ENCODE data around the gene C17orf58. TPM values are rescaled to one million over a fixed set of nuclear protein-coding genes. Genes with fewer than 3 reads are reported as not detected.

Gene C17orf58
- total and polyA plus RNA-seq, 7 experiments from 2014 or later = 0.28 to 6.9 (median 0.88) TPM; not detected in 2

DNA sequence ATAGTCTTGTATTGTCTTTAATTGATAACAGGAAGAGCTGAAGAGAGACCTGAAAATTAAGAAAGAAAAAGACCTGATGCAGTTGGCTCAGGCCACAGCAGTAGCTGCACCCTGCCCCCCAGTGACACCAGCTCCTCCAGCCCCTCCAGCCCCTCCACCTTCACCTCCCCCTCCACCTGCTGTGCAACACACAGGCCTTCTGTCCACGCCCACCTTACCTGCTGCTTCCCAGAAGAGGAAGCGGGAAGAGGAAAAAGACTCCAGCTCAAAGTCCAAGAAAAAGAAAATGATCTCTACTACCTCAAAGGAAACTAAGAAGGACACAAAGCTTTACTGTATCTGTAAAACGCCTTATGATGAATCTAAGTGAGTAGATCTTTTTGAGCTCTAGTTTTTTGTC, 36.8 kb downstream of the C17orf58 start:
- H3K27ac Mint-ChIP-seq = peak overlapping the region in 8 of 9 donors; percentile 8 to 79 (median 54)
- no peaks in the 10 kb centered on the region for H3K27me3 Mint-ChIP-seq
- Histone ChIP-seq H3K27me3 (ENCODE audit: control insufficient read depth in 2 of 2, insufficient read depth in 2 of 2, low read length in 2 of 2) (no peaks in the 10 kb centered on the region), H3K27ac (ENCODE audit: low read depth, low read length) (no peak overlapping the region), H3K4me1 (ENCODE audit: control insufficient read depth in 2 of 2, insufficient read depth in 2 of 2, low read length in 2 of 2) (no peaks in the 10 kb centered on the region), H3K9me3 (ENCODE audit: control insufficient read depth in 2 of 3, low read length in 3 of 3) (no peaks in the 10 kb centered on the region), H3K36me3 (ENCODE audit: control insufficient read depth in 2 of 3, insufficient read depth in 3 of 3, low read length in 3 of 3) (peaks cover 0 to 38% (median 5%) of the 10 kb centered on the region in 3 experiments), H3K4me3 (ENCODE audit: low read length) (no peak overlapping the region)
- peaks cover 0 to 6% (median 5%) of the 10 kb centered on the region in 7 donors for H3K4me1 Mint-ChIP-seq
- peaks cover 0 to 16% (median 13%) of the 10 kb centered on the region in 5 donors for H3K36me3 Mint-ChIP-seq
- no peak overlapping the region for H3K4me3 Mint-ChIP-seq
- ATAC-seq (no peak), DNase-seq (no peak)
- intact Hi-C loops (cut with micrococcal nuclease) = no loop called here
- no peaks in the 10 kb centered on the region for H3K9me3 Mint-ChIP-seq
- ChIA-PET POLR2A (interaction anchor here (0.6 kb wide), 1 partner anchor 49 kb away, joined by 3 read pairs; no protein-coding TSS in a partner anchor), CTCF (interaction anchor here (0.6 to 1.2 kb wide), 4 partner anchors 8 to 696 kb away, joined by 3 to 4 read pairs (median 3); no protein-coding TSS in a partner anchor)

DNA sequence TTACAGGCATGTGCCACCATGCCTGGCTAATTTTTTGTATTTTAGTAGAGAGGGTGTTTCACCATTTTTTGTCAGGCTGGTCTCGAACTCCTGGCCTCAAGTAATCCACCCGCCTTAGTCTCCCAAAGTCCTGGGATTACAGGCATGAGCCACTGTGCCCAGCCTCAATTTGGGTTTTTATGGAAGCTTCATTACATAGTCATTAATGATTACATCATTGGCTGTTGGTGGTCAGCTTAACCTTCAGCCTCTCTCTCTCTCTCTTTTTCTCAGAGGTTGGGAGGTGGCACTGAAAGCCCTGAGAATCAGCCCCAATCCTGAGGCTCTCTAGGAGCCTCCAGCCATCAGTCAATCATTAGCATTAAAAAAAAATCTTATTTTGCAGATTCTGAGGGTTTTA, 45.3 kb downstream of the C17orf58 start:
- Histone ChIP-seq H3K27me3 (ENCODE audit: control insufficient read depth in 2 of 2, insufficient read depth in 2 of 2, low read length in 2 of 2) (no peaks in the 10 kb centered on the region), H3K27ac (ENCODE audit: low read depth, low read length) (no peak overlapping the region), H3K36me3 (ENCODE audit: control insufficient read depth in 2 of 3, insufficient read depth in 3 of 3, low read length in 3 of 3) (peaks cover 13 to 65% (median 17%) of the 10 kb centered on the region in 3 experiments), H3K4me3 (ENCODE audit: low read length) (no peak overlapping the region), H3K4me1 (ENCODE audit: control insufficient read depth in 2 of 2, insufficient read depth in 2 of 2, low read length in 2 of 2) (no peaks in the 10 kb centered on the region), H3K9me3 (ENCODE audit: control insufficient read depth in 2 of 3, low read length in 3 of 3) (no peaks in the 10 kb centered on the region)
- POLR2A ChIA-PET = no interaction called here
- no peaks in the 10 kb centered on the region for H3K27me3 Mint-ChIP-seq
- peaks cover 12 to 40% (median 16%) of the 10 kb centered on the region in 5 donors for H3K36me3 Mint-ChIP-seq
- ATAC-seq (no peak), DNase-seq (no peak)
- H3K4me3 Mint-ChIP-seq = no peak overlapping the region
- CTCF ChIA-PET = no interaction called here
- no peaks in the 10 kb centered on the region for H3K4me1 Mint-ChIP-seq
- H3K27ac Mint-ChIP-seq = peak overlapping the region in 1 of 9 donors; percentile 19
- peaks cover 0 to 2% (median 0%) of the 10 kb centered on the region in 11 donors for H3K9me3 Mint-ChIP-seq
- intact Hi-C loops (cut with micrococcal nuclease) = no loop called here

DNA sequence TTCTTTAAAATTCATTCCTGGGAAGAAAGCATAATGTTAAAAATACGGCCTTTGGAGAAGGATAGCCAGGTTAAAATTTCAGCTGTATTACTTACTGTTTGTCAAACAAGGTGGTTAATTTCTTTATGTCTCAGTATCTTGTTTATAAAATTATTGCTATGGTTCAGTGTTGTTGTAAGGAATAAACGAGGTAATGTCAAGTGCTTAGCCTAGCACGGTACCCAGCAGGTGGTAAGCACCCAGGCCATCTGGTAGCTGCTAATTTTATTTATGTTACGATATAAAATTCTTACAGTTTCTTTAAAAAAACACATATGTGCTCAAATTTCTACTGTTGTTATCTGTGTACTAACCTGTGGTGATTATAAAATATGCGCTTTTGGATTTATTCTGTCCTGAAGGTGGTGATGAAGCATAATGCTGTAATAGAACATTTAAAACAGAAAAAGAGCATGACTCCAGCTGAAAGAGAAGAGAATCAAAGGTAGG, 48.9 kb downstream of the C17orf58 start:
- DNase-seq (no peak), ATAC-seq (no peak)
- Mint-ChIP-seq H3K27me3 (no peaks in the 10 kb centered on the region), H3K36me3 (peaks cover 22 to 47% (median 29%) of the 10 kb centered on the region in 5 donors), H3K4me1 (no peaks in the 10 kb centered on the region), H3K4me3 (no peak overlapping the region), H3K9me3 (peaks cover 0 to 2% (median 0%) of the 10 kb centered on the region in 11 donors), H3K27ac (peak overlapping the region in 1 of 9 donors; percentile 63)
- POLR2A ChIA-PET = no interaction called here
- CTCF ChIA-PET = no interaction called here
- Histone ChIP-seq H3K9me3 (ENCODE audit: control insufficient read depth in 2 of 3, low read length in 3 of 3) (no peaks in the 10 kb centered on the region), H3K36me3 (ENCODE audit: control insufficient read depth in 2 of 3, insufficient read depth in 3 of 3, low read length in 3 of 3) (peaks cover 22 to 68% (median 33%) of the 10 kb centered on the region in 3 experiments), H3K27ac (ENCODE audit: low read depth, low read length) (no peak overlapping the region), H3K27me3 (ENCODE audit: control insufficient read depth in 2 of 2, insufficient read depth in 2 of 2, low read length in 2 of 2) (no peaks in the 10 kb centered on the region), H3K4me1 (ENCODE audit: control insufficient read depth in 2 of 2, insufficient read depth in 2 of 2, low read length in 2 of 2) (no peaks in the 10 kb centered on the region), H3K4me3 (ENCODE audit: low read length) (no peak overlapping the region)
- intact Hi-C loops (cut with micrococcal nuclease) = no loop called here

DNA sequence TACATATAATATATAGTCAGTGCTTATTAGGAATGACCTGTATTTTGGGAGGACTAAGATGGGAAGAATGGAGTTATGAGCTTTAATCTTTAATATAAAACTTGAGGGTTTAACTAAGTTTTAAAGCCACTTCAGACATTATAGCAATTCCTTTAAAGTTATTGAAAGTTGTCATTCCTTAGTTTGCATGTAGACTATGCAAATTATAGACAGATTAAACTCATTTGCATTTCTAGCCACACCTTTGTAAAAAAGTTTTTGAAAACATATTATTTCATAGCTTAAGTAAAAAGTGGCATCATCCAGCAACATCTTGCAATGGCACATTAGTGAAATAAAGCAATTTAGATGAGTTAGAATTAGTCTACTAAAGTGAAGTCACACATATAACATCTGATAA, 49.8 kb downstream of the C17orf58 start:
- H3K27me3 ChIP-seq (ENCODE audit: control insufficient read depth in 2 of 2, insufficient read depth in 2 of 2, low read length in 2 of 2) = no peaks in the 10 kb centered on the region
- ChIA-PET POLR2A (no interaction called here), CTCF (no interaction called here)
- Mint-ChIP-seq H3K4me3 (no peak overlapping the region), H3K36me3 (peaks cover 22 to 48% (median 29%) of the 10 kb centered on the region in 5 donors), H3K27me3 (no peaks in the 10 kb centered on the region), H3K9me3 (peaks cover 0 to 2% (median 0%) of the 10 kb centered on the region in 11 donors), H3K4me1 (no peaks in the 10 kb centered on the region), H3K27ac (no peak overlapping the region)
- H3K4me1 ChIP-seq (ENCODE audit: control insufficient read depth in 2 of 2, insufficient read depth in 2 of 2, low read length in 2 of 2) = no peaks in the 10 kb centered on the region
- intact Hi-C loops (cut with micrococcal nuclease) = no loop called here
- DNase-seq (no peak), ATAC-seq (no peak)
- no peaks in the 10 kb centered on the region for H3K9me3 ChIP-seq (ENCODE audit: control insufficient read depth in 2 of 3, low read length in 3 of 3)
- H3K36me3 ChIP-seq (ENCODE audit: control insufficient read depth in 2 of 3, insufficient read depth in 3 of 3, low read length in 3 of 3) = peaks cover 22 to 73% (median 33%) of the 10 kb centered on the region in 3 experiments
- no peak overlapping the region for H3K4me3 ChIP-seq (ENCODE audit: low read length)
- no peak overlapping the region for H3K27ac ChIP-seq (ENCODE audit: low read depth, low read length)

DNA sequence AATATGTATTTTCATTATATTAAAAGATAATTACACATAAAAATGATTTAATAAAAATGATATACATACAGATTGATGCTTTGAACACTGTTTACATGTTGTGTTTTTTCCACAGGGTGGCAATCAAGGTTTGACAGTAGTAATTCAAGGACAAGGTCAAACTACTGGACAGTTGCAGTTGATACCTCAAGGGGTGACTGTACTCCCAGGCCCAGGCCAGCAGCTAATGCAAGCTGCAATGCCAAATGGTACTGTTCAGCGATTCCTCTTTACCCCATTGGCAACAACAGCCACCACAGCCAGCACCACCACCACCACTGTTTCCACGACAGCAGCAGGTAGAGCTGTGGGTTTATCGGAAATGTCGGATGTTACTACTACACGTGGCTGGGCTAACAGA, 52.2 kb downstream of the C17orf58 start:
- Mint-ChIP-seq H3K36me3 (peaks cover 22 to 55% (median 33%) of the 10 kb centered on the region in 5 donors), H3K27me3 (no peaks in the 10 kb centered on the region), H3K4me1 (no peaks in the 10 kb centered on the region), H3K9me3 (no peaks in the 10 kb centered on the region), H3K4me3 (no peak overlapping the region), H3K27ac (peak overlapping the region in 1 of 9 donors; percentile 70)
- POLR2A ChIA-PET = no interaction called here
- intact Hi-C loops (cut with micrococcal nuclease) = no loop called here
- H3K27me3 ChIP-seq (ENCODE audit: control insufficient read depth in 2 of 2, insufficient read depth in 2 of 2, low read length in 2 of 2) = no peaks in the 10 kb centered on the region
- CTCF ChIA-PET = no interaction called here
- peaks cover 29 to 80% (median 33%) of the 10 kb centered on the region in 3 experiments for H3K36me3 ChIP-seq (ENCODE audit: control insufficient read depth in 2 of 3, insufficient read depth in 3 of 3, low read length in 3 of 3)
- no peak overlapping the region for H3K27ac ChIP-seq (ENCODE audit: low read depth, low read length)
- no peaks in the 10 kb centered on the region for H3K4me1 ChIP-seq (ENCODE audit: control insufficient read depth in 2 of 2, insufficient read depth in 2 of 2, low read length in 2 of 2)
- H3K9me3 ChIP-seq (ENCODE audit: control insufficient read depth in 2 of 3, low read length in 3 of 3) = no peaks in the 10 kb centered on the region
- no peak overlapping the region for H3K4me3 ChIP-seq (ENCODE audit: low read length)
- DNase-seq (no peak), ATAC-seq (no peak)

DNA sequence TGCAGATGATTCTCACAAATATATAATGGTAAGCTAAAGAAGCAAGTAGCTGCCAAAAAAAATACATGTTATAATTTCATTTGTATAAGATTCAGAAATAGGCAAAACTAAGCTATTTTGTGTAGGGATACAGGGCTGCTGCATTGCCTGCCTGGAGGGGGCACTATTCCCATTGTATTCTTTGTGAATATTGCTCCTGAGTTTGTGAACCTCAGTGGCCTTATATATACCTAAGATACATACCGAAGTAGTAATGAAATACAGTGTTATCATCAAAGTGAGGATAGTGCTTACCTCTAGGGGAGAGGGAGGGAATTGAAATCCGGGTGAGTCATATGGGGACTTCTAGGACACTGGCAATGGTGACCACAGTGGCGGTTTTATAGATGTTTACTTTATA, 53.5 kb downstream of the C17orf58 start:
- Mint-ChIP-seq H3K4me3 (no peak overlapping the region), H3K9me3 (no peaks in the 10 kb centered on the region), H3K27me3 (no peaks in the 10 kb centered on the region), H3K27ac (no peak overlapping the region), H3K4me1 (no peaks in the 10 kb centered on the region), H3K36me3 (peaks cover 14 to 52% (median 30%) of the 10 kb centered on the region in 5 donors)
- ChIA-PET CTCF (interaction anchor here (0.5 to 1.1 kb wide), 4 partner anchors 16 to 727 kb away, joined by 3 to 6 read pairs (median 3); no protein-coding TSS in a partner anchor), POLR2A (interaction anchor here (0.7 to 0.9 kb wide), 2 partner anchors 23 to 1329 kb away, joined by 3 read pairs; no protein-coding TSS in a partner anchor)
- H3K9me3 ChIP-seq (ENCODE audit: control insufficient read depth in 2 of 3, low read length in 3 of 3) = no peaks in the 10 kb centered on the region
- DNase-seq (no peak), ATAC-seq (peak; percentile 26)
- no peak overlapping the region for H3K27ac ChIP-seq (ENCODE audit: low read depth, low read length)
- peaks cover 23 to 76% (median 33%) of the 10 kb centered on the region in 3 experiments for H3K36me3 ChIP-seq (ENCODE audit: control insufficient read depth in 2 of 3, insufficient read depth in 3 of 3, low read length in 3 of 3)
- H3K4me1 ChIP-seq (ENCODE audit: control insufficient read depth in 2 of 2, insufficient read depth in 2 of 2, low read length in 2 of 2) = no peaks in the 10 kb centered on the region
- no peak overlapping the region for H3K4me3 ChIP-seq (ENCODE audit: low read length)
- intact Hi-C loops (cut with micrococcal nuclease) = no loop called here
- no peaks in the 10 kb centered on the region for H3K27me3 ChIP-seq (ENCODE audit: control insufficient read depth in 2 of 2, insufficient read depth in 2 of 2, low read length in 2 of 2)

All from naive thymus-derived CD4-positive, alpha-beta T cell (primary cell).